Measurements from ENCODE around the gene PTCD1. TPM values are rescaled to one million over a fixed set of nuclear protein-coding genes. Genes with fewer than 3 reads are reported as not detected.

The PTCD1 gene
- total and polyA plus RNA-seq, 2 of the 8 experiments (the other 6 are each of a cell fraction or from before 2014, with no cell fraction given) = 7.5 to 7.6 TPM

DNA sequence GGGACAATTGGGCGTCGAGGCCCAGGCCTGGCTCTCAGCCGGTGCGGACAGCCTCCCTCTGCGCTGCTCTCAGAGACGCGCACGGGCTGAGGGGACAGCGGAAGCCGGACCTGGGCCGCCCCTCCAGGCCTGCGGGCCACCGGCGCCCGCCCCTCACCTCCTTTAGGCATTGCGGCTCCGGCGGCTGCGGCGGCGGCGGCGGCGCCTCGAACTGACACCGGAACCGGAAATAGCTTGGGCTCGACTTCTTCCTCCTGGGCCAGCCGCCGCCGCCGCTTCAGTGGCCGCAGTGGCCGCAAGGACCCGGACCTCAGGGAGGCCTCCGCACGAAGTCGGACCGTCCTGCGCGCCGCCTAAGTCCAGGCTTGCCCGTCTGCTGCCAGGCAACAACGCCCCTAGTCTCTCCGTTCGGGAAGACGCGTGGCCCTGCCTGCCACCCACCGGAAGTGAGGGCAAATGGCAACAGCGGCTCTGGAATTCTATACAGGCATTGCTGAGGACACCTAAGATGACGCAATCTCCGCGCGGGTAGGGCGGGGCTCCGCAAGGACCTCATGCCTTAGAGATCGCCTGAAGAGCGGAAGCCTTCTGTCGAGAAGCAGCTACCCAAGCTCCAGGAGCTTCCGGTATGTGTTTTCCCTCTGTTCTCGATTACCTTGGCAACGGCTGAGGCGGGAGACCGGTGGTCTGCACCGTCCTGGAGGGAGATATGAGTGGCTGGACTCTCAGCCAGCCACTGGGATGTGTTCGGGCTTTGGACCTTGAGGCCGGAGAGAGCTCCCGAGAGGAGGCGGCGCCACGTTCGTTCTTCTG lies 30.0 kb downstream of the PTCD1 start, which contains the start of the genes BUD31 and PDAP1 (continued):
- no peak for TF ChIP-seq NRF1 (IDR thresholded peaks at IDR 0.05; ENCODE audit: low read depth, low read length)
- TF ChIP-seq YY1 (IDR thresholded peaks at IDR 0.05; ENCODE audit: low read depth, low read length) = no peak
- no peak for TF ChIP-seq TAF7 (optimal IDR thresholded peaks at IDR 0.05; ENCODE audit: borderline replicate concordance, low read depth, low read length)
- TF ChIP-seq RXRA (IDR thresholded peaks at IDR 0.05; ENCODE audit: insufficient read depth, low read depth, low read length) = 0 out of 2 replicates have a peak, but pooled peaks have one; percentile 36
- TF ChIP-seq, protein P1, sequence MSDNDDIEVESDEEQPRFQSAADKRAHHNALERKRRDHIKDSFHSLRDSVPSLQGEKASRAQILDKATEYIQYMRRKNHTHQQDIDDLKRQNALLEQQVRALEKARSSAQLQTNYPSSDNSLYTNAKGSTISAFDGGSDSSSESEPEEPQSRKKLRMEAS (IDR thresholded peaks at IDR 0.05) = peak; percentile 76
- TF ChIP-seq CHD2 (IDR thresholded peaks at IDR 0.05; ENCODE audit: low read length) = no peak
- TF ChIP-seq, protein P2, sequence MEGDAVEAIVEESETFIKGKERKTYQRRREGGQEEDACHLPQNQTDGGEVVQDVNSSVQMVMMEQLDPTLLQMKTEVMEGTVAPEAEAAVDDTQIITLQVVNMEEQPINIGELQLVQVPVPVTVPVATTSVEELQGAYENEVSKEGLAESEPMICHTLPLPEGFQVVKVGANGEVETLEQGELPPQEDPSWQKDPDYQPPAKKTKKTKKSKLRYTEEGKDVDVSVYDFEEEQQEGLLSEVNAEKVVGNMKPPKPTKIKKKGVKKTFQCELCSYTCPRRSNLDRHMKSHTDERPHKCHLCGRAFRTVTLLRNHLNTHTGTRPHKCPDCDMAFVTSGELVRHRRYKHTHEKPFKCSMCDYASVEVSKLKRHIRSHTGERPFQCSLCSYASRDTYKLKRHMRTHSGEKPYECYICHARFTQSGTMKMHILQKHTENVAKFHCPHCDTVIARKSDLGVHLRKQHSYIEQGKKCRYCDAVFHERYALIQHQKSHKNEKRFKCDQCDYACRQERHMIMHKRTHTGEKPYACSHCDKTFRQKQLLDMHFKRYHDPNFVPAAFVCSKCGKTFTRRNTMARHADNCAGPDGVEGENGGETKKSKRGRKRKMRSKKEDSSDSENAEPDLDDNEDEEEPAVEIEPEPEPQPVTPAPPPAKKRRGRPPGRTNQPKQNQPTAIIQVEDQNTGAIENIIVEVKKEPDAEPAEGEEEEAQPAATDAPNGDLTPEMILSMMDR (IDR thresholded peaks at IDR 0.05; ENCODE audit: control extremely low read depth in 1 of 3, insufficient read depth in 1 of 3, low read depth in 1 of 3, low read length in 3 of 3) = no peak
- TF ChIP-seq JUND (IDR thresholded peaks at IDR 0.05; ENCODE audit: low read length) = peak; percentile 99
- TF ChIP-seq EP300 (IDR thresholded peaks at IDR 0.05; ENCODE audit: borderline replicate concordance in 1 of 2, low read depth in 2 of 2, low read length in 2 of 2) = 0 out of 3 replicates have a peak, but pooled peaks of 1 of the 2 experiments have one; percentile 4
- no peak for TF ChIP-seq KDM1A (IDR thresholded peaks at IDR 0.05; ENCODE audit: borderline replicate concordance, low read length)
- peak; percentile 87 for TF ChIP-seq POLR2AphosphoS5 (IDR thresholded peaks at IDR 0.05; ENCODE audit: low read depth, low read length)
- no peak for TF ChIP-seq SIX5 (IDR thresholded peaks at IDR 0.05; ENCODE audit: low read depth, low read length)
- TF ChIP-seq EZH2 (IDR thresholded peaks at IDR 0.05; ENCODE audit: low read depth, low read length, severe bottlenecking) = no peak
- no peak for TF ChIP-seq BCL11A (IDR thresholded peaks at IDR 0.05; ENCODE audit: low read depth in 2 of 2, low read length in 2 of 2)
- TF ChIP-seq JUN (IDR thresholded peaks at IDR 0.05; ENCODE audit: low read depth, low read length) = peak; percentile 97
- no peak for TF ChIP-seq BACH1 (IDR thresholded peaks at IDR 0.05; ENCODE audit: low read length)
- peak; percentile 88 for TF ChIP-seq TBP (IDR thresholded peaks at IDR 0.05; ENCODE audit: low read depth, low read length)
- TF ChIP-seq CHD1 (IDR thresholded peaks at IDR 0.05; ENCODE audit: low read depth, low read length) = no peak
- peak; percentile 94 for TF ChIP-seq TAF1 (IDR thresholded peaks at IDR 0.05; ENCODE audit: low read depth, low read length)
- TF ChIP-seq SUZ12 (IDR thresholded peaks at IDR 0.05; ENCODE audit: low read length) = no peak
